ENCODE data around the gene PLEKHG7.
"Not testable (repeated sequence)": the region's sequence is repeated elsewhere in the genome, so short reads cannot be mapped to it uniquely, and the experiment has no call there.

The PLEKHG7 gene

DNA sequence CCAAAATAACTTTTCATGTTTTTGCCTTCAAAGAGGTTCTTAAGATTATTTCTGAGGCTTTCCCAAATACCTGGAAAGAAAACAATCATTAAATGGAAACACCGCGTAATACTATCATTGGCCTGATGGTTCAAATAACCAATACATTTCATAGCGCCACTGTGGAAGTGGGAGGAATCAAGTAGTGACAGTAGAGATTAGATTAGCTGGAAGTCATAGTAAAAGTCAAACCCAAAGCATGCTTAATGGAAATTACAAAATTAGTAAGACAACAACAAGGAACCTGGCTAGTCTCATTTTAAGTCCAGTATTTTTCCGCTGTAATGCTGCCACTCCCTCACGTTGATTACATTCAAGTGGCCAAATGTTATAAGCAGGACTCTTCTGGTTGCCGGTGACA lies 41.5 kb upstream of the PLEKHG7 start:
- no peaks in the 10 kb centered on the region for H3K9me3 ChIP-seq
- TF ChIP-seq, protein P1, sequence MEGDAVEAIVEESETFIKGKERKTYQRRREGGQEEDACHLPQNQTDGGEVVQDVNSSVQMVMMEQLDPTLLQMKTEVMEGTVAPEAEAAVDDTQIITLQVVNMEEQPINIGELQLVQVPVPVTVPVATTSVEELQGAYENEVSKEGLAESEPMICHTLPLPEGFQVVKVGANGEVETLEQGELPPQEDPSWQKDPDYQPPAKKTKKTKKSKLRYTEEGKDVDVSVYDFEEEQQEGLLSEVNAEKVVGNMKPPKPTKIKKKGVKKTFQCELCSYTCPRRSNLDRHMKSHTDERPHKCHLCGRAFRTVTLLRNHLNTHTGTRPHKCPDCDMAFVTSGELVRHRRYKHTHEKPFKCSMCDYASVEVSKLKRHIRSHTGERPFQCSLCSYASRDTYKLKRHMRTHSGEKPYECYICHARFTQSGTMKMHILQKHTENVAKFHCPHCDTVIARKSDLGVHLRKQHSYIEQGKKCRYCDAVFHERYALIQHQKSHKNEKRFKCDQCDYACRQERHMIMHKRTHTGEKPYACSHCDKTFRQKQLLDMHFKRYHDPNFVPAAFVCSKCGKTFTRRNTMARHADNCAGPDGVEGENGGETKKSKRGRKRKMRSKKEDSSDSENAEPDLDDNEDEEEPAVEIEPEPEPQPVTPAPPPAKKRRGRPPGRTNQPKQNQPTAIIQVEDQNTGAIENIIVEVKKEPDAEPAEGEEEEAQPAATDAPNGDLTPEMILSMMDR (IDR thresholded peaks at IDR 0.05; ENCODE audit: low read depth, low read length) = no peak
- DNase-seq = no peak
- no peaks in the 10 kb centered on the region for H3K36me3 ChIP-seq
- no peaks in the 10 kb centered on the region for H3K27me3 ChIP-seq
- no peaks in the 10 kb centered on the region for H3K4me1 ChIP-seq
- no peak overlapping the region for H3K4me3 ChIP-seq (ENCODE audit: low read depth, low read length)

DNA sequence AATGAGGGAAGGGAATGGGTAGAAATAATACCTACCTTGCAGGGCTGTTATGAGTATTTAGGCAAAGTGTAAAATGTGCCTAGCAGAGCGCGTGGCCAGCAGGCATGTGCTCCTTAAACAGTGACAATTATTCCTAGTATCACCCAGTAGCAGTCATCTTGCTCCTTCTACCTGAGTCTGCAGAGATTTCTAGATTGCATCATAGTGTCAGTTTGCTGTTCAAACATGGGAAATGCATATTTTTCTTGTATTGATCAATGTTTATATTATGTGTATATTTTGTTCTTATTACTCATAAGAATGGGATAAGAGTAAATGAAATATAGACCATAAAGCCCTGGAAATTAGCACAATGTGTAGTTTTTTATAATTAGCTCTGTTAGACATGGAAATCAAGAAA lies 37.3 kb upstream of the PLEKHG7 start:
- no peaks in the 10 kb centered on the region for H3K36me3 ChIP-seq

GRCh38 chr12:92668739-92669138 lies 34.0 kb upstream of the PLEKHG7 start:
- TF ChIP-seq, protein P1 (IDR thresholded peaks at IDR 0.05; ENCODE audit: low read depth, low read length) = no peak
- Histone ChIP-seq H3K36me3 (no peaks in the 10 kb centered on the region), H3K4me1 (no peaks in the 10 kb centered on the region)

More for the DNA sequence above, 37.3 kb upstream of the PLEKHG7 start:
- DNase-seq = no peak
- Histone ChIP-seq H3K4me1 (no peaks in the 10 kb centered on the region), H3K4me3 (ENCODE audit: low read depth, low read length) (no peak overlapping the region), H3K9me3 (no peaks in the 10 kb centered on the region), H3K27me3 (peaks cover 4% of the 10 kb centered on the region; the same call in 1 of the 2 replicates)
- TF ChIP-seq, protein P1 (IDR thresholded peaks at IDR 0.05; ENCODE audit: low read depth, low read length) = no peak

DNA sequence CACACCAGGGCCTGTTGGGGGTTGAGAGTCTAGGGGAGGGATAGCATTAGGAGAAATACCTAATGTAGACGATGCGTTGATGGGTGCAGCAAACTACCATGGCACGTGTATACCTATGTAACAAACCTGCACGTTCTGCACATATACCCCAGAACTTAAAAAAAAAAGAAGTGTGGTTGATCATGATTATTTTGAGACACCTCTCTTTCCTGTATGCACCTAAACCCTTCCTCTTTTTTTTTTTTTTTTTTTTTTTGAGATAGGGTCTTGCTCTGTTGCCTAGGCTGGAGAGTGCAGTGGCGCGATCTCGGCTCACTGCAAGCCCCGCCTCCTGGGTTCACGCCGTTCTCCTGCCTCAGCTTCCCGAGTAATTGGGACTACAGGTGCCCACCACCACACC lies 31.3 kb upstream of the PLEKHG7 start:
- H3K4me1 ChIP-seq; H3K27me3 ChIP-seq; H3K9me3 ChIP-seq; H3K4me3 ChIP-seq (ENCODE audit: low read depth, low read length); DNase-seq; H3K36me3 ChIP-seq: not testable (repeated sequence)

More at GRCh38 chr12:92668739-92669138, 34.0 kb upstream of the PLEKHG7 start:
- Histone ChIP-seq H3K27me3 (peaks cover 4% of the 10 kb centered on the region; the same call in 1 of the 2 replicates), H3K4me3 (ENCODE audit: low read depth, low read length) (no peak overlapping the region), H3K9me3 (no peaks in the 10 kb centered on the region)
- no peak for DNase-seq

GRCh38 chr12:92673756-92674155 lies 29.0 kb upstream of the PLEKHG7 start:
- no peak overlapping the region for H3K4me3 ChIP-seq (ENCODE audit: low read depth, low read length)
- DNase-seq = no peak
- no peaks in the 10 kb centered on the region for H3K36me3 ChIP-seq
- peaks cover 4% of the 10 kb centered on the region; the same call in 1 of the 2 replicates for H3K27me3 ChIP-seq
- H3K9me3 ChIP-seq = no peaks in the 10 kb centered on the region
- no peaks in the 10 kb centered on the region for H3K4me1 ChIP-seq
- TF ChIP-seq, protein P1 (IDR thresholded peaks at IDR 0.05; ENCODE audit: low read depth, low read length) = no peak

- H3K36me3 ChIP-seq = no peaks in the 10 kb centered on the region
- no peak for DNase-seq
- no peaks in the 10 kb centered on the region for H3K27me3 ChIP-seq
- TF ChIP-seq, protein P1 (IDR thresholded peaks at IDR 0.05; ENCODE audit: low read depth, low read length) = no peak
- H3K9me3 ChIP-seq = no peaks in the 10 kb centered on the region
- H3K4me1 ChIP-seq = no peaks in the 10 kb centered on the region
- H3K4me3 ChIP-seq (ENCODE audit: low read depth, low read length) = no peak overlapping the region
These were observed 28.3 kb upstream of the PLEKHG7 start for GRCh38 chr12:92674500-92674899.

Measured in BE2C (cell line).